ENCODE results near the gene ANXA3.
A peak's percentile ranks its signal among the peaks of the same experiment; 100 is the strongest.
"Not testable (repeated sequence)": the region's sequence is repeated elsewhere in the genome, so short reads cannot be mapped to it uniquely, and the experiment has no call there.

The ANXA3 gene

GRCh38 chr4:78527555-78527954, 24.0 kb upstream of the ANXA3 start:
- Mint-ChIP-seq H3K4me3 (no peak overlapping the region), H3K4me1 (no peaks in the 10 kb centered on the region), H3K27me3 (peaks cover 4% of the 10 kb centered on the region), H3K27ac (no peak overlapping the region), H3K9me3 (no peaks in the 10 kb centered on the region), H3K36me3 (no peaks in the 10 kb centered on the region)
- ATAC-seq (ENCODE audit: low read depth): no peak
- DNase-seq (ENCODE audit: low spot score in 2 of 2): no peak

- Mint-ChIP-seq H3K36me3 (no peaks in the 10 kb centered on the region), H3K9me3 (no peaks in the 10 kb centered on the region), H3K27me3 (peaks cover 4% of the 10 kb centered on the region), H3K27ac (no peak overlapping the region), H3K4me1 (no peaks in the 10 kb centered on the region), H3K4me3 (no peak overlapping the region)
- no peak for DNase-seq (ENCODE audit: low spot score in 2 of 2)
- ATAC-seq (ENCODE audit: low read depth): no peak
These were observed 23.2 kb upstream of the ANXA3 start for GRCh38 chr4:78528327-78528726.

GRCh38 chr4:78529569-78530209, 21.9 kb upstream of the ANXA3 start:
- Mint-ChIP-seq H3K4me1 (no peaks in the 10 kb centered on the region), H3K27me3 (no peaks in the 10 kb centered on the region), H3K36me3 (no peaks in the 10 kb centered on the region), H3K4me3 (no peak overlapping the region), H3K9me3 (no peaks in the 10 kb centered on the region), H3K27ac (no peak overlapping the region)
- ATAC-seq (ENCODE audit: low read depth) (no peak), DNase-seq (ENCODE audit: low spot score in 2 of 2) (no peak)

DNA sequence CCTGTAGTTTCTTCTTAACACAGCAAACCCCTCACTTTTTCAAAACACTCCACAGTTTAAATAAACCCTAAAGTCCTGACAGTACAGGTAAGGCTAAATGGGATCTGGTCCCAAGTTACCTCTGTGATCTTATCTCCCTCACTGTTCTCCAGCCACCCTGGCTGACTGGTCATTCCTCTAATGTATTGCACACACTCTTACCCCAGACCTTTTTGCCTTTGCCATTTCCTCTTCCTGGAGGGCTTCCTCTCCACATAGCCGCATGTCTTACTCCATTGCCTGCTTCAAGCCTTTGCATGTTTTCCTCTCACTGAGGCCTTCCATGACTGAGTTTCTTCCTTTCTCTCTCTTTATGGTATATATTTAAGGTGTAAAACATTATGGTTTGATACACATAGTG, 19.5 kb upstream of the ANXA3 start:
- ATAC-seq (ENCODE audit: low read depth): no peak
- no peak overlapping the region for H3K4me3 Mint-ChIP-seq
- no peak overlapping the region for H3K27ac Mint-ChIP-seq
- peaks cover 4% of the 10 kb centered on the region for H3K27me3 Mint-ChIP-seq
- no peaks in the 10 kb centered on the region for H3K9me3 Mint-ChIP-seq
- no peaks in the 10 kb centered on the region for H3K4me1 Mint-ChIP-seq
- H3K36me3 Mint-ChIP-seq: no peaks in the 10 kb centered on the region
- DNase-seq (ENCODE audit: low spot score in 2 of 2): no peak

DNA sequence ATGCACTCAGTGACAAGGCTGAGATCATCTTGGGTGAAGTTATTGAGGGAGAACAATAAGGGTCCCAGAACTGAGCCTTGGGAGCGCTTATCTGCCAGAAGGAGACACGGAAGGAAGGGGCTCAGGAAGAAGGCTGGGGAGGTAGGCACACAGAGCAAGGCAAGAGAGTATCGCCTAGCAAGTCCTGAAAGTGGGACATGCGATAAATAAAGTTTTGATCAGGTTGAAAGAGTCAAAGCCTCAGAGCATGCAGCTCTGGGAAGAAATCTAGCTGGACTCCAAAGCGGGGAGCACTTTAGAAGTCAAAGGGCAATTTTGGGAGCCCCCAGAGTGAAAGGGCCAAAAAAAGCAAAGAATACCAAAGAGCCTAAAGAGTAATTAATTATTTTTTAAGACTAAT, 17.7 kb upstream of the ANXA3 start:
- ATAC-seq (ENCODE audit: low read depth) (no peak), DNase-seq (ENCODE audit: low spot score in 2 of 2) (no peak)
- H3K9me3 Mint-ChIP-seq: no peaks in the 10 kb centered on the region
- H3K4me1 Mint-ChIP-seq: no peaks in the 10 kb centered on the region
- no peak overlapping the region for H3K4me3 Mint-ChIP-seq
- H3K27me3 Mint-ChIP-seq: peaks cover 4% of the 10 kb centered on the region
- no peaks in the 10 kb centered on the region for H3K36me3 Mint-ChIP-seq
- no peak overlapping the region for H3K27ac Mint-ChIP-seq

- no peak overlapping the region for H3K4me3 Mint-ChIP-seq
- no peak for ATAC-seq (ENCODE audit: low read depth)
These were observed 17.1 kb upstream of the ANXA3 start for GRCh38 chr4:78534286-78534955.

DNA sequence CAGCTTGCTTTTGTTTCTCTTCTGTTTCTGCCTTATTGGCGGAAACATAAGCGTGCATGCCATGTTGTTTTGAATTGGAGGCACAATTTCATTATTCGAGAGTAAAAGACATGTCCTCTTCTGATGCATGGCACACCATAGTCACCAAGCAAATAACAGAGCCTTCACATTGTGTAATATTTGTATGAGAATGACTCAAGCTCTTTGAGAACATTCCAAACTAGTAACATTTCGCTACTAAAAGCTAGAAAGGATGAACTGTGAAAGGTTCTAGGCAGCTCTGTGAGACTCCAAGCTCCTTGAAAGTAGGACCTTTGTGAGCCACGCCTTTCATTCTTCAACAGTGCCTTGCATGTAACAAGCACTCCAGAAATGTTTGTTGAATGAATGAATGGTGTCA, 9.2 kb upstream of the ANXA3 start:
- Mint-ChIP-seq H3K9me3 (no peaks in the 10 kb centered on the region), H3K4me1 (peaks cover 10% of the 10 kb centered on the region), H3K27ac (no peak overlapping the region), H3K4me3 (no peak overlapping the region), H3K36me3 (no peaks in the 10 kb centered on the region), H3K27me3 (peaks cover 4% of the 10 kb centered on the region)
- no peak for DNase-seq (ENCODE audit: low spot score in 2 of 2)
- ATAC-seq (ENCODE audit: low read depth): no peak

More at GRCh38 chr4:78534286-78534955, 17.1 kb upstream of the ANXA3 start:
- Mint-ChIP-seq H3K27ac (no peak overlapping the region), H3K9me3 (no peaks in the 10 kb centered on the region), H3K4me1 (no peaks in the 10 kb centered on the region), H3K27me3 (peaks cover 4% of the 10 kb centered on the region), H3K36me3 (no peaks in the 10 kb centered on the region)
- no peak for DNase-seq (ENCODE audit: low spot score in 2 of 2)

DNA sequence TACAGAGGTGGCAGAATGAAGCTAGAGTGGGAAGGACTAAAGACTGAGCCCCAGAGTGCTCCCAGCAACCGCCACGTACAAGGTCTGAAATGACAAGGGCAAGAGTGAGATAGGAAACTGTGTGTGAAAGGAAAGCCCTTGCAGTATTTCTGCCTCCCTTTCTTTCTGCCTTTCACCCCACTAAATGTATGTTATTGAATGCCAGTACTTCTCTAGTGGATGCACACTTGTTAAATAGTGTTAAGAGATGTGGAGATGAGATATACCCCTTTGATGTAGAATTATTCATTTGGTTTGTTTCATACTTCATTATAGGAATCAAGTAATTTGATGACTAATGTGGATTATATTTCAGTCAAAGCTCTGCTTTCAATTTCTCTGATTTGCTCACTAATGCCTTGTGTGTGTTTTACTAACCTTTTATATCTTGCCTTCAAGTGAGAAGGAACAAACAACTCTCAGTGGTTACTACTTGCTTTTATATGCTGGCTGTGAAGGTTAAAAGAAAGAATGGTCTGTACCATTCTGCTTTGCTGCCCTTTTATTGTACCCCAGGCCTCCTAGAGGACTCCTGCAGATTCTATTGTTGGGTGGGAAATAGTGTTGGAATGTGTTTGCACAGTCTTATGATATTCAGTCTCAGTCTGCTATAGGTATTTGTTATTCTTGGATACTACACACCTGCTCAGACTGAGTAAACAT, 8.0 kb upstream of the ANXA3 start:
- no peaks in the 10 kb centered on the region for H3K9me3 Mint-ChIP-seq
- H3K36me3 Mint-ChIP-seq: no peaks in the 10 kb centered on the region
- peaks cover 4% of the 10 kb centered on the region for H3K27me3 Mint-ChIP-seq
- H3K4me3 Mint-ChIP-seq: no peak overlapping the region
- peaks cover 10% of the 10 kb centered on the region for H3K4me1 Mint-ChIP-seq
- H3K27ac Mint-ChIP-seq: no peak overlapping the region
- ATAC-seq (ENCODE audit: low read depth) (no peak), DNase-seq (ENCODE audit: low spot score in 2 of 2) (no peak)

GRCh38 chr4:78544678-78545077, 6.9 kb upstream of the ANXA3 start:
- H3K27me3 Mint-ChIP-seq: peaks cover 4% of the 10 kb centered on the region
- no peaks in the 10 kb centered on the region for H3K36me3 Mint-ChIP-seq
- no peak overlapping the region for H3K4me3 Mint-ChIP-seq
- ATAC-seq (ENCODE audit: low read depth) (no peak), DNase-seq (ENCODE audit: low spot score in 2 of 2) (no peak)
- H3K27ac Mint-ChIP-seq: no peak overlapping the region
- no peaks in the 10 kb centered on the region for H3K9me3 Mint-ChIP-seq
- peaks cover 10% of the 10 kb centered on the region for H3K4me1 Mint-ChIP-seq

DNA sequence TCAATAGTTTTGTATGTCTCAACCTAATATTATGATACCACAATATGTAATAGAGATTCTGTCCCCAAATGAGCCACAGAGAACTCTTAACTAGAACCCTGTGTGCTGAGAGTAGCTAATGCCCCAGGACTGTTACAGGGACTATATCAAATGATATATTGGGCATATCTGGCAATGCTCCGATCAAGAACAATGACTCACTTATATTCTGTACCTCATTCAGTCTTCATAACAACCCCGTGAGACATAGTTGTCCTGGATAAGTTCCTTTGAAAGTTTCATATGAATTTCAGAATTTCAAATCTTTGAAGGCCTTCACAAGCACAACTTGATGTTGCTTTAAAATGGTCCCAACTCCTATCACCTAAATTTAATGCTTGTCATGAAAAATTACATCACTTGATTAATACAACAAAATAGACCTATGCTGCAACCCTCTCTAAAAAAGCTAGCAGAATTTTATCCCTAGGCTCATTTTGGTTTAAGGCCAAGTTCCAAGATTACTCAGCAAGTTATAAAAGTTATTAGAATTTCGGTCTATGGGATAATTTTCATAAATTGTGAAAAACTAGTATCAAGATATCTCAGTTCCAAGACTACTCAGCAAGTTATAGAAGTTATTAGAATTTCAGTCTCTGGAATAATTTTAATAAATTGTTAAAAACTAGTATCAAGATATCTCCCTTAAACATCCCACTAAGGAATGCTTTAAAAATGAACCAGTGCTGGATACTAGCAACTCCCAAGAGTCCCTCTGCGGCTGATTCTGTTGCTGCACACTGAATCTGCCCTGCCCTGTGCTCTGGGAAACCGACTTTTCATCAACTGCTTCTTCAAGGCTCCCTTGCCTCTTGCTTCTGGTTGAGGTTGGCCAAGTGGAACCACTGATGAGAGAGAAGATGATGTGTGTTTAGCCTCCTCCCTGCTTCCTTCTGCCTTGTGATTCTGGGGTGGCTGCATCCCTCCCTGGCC, 6.0 kb upstream of the ANXA3 start:
- H3K27me3 Mint-ChIP-seq: peaks cover 6% of the 10 kb centered on the region
- peaks cover 10% of the 10 kb centered on the region for H3K4me1 Mint-ChIP-seq
- H3K27ac Mint-ChIP-seq: no peak overlapping the region
- no peaks in the 10 kb centered on the region for H3K9me3 Mint-ChIP-seq
- H3K4me3 Mint-ChIP-seq: no peak overlapping the region
- ATAC-seq (ENCODE audit: low read depth) (no peak), DNase-seq (ENCODE audit: low spot score in 2 of 2) (no peak)
- H3K36me3 Mint-ChIP-seq: no peaks in the 10 kb centered on the region

DNA sequence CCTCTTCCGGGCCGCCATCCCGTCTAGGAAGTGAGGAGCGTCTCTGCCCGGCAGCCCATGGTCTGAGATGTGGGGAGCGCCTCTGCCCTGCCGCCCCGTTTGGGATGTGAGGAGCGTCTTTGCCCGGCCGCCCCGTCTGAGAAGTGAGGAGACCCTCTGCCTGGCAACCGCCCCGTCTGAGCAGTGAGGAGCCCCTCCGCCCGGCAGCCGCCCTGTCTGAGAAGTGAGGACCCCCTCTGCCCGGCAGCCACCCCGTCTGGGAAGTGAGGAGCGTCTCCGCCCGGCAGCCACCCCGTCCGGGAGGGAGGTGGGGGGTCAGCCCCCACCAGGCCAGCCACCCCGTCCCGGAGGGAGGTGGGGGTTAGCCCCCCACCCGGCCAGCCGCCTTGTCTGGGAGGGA, 3.7 kb upstream of the ANXA3 start:
- H3K9me3 Mint-ChIP-seq; ATAC-seq (ENCODE audit: low read depth); H3K4me3 Mint-ChIP-seq; H3K27ac Mint-ChIP-seq; H3K36me3 Mint-ChIP-seq; DNase-seq (ENCODE audit: low spot score in 2 of 2): not testable (repeated sequence)
- Mint-ChIP-seq H3K4me1 (peaks cover 15% of the 10 kb centered on the region), H3K27me3 (peaks cover 12% of the 10 kb centered on the region)

DNA sequence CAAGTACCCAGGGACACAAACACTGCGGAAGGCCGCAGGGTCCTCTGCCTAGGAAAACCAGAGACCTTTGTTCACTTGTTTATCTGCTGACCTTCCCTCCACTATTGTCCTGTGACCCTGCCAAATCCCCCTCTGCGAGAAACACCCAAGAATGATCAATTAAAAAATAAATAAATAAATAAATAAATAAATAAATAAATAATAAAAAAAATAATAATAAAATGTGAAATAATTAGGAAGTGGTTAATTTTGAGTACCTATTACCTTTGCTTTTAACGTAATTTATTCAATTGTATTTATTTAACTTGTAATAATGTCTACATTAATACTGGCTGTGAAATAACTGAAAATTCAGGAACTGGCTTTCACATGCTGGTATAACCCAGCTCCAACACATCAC, 2.7 kb upstream of the ANXA3 start:
- not testable (repeated sequence) for H3K9me3 Mint-ChIP-seq; H3K4me1 Mint-ChIP-seq; H3K4me3 Mint-ChIP-seq; DNase-seq (ENCODE audit: low spot score in 2 of 2); ATAC-seq (ENCODE audit: low read depth); H3K27ac Mint-ChIP-seq; H3K36me3 Mint-ChIP-seq
- H3K27me3 Mint-ChIP-seq: peaks cover 12% of the 10 kb centered on the region

- Mint-ChIP-seq H3K27ac (no peak overlapping the region), H3K4me1 (peaks cover 9% of the 10 kb centered on the region), H3K9me3 (no peaks in the 10 kb centered on the region), H3K4me3 (peak overlapping the region; percentile 27), H3K27me3 (peaks cover 11% of the 10 kb centered on the region), H3K36me3 (no peaks in the 10 kb centered on the region)
- DNase-seq (ENCODE audit: low spot score in 2 of 2) (no peak), ATAC-seq (ENCODE audit: low read depth) (no peak)
These were observed 946 bp downstream of the ANXA3 start for GRCh38 chr4:78552389-78553042.
